Trophoblast cell (in vitro differentiated cells and primary cell): Measurements from ENCODE around the gene EXOC7.

Experiments
- DNase-seq, 2 donors: peaks; one replicate each; pipeline ENCODE4 v3.0.0-alpha.2; 2016
- H2AFZ ChIP-seq: 2 replicates; pipeline ENCODE4 v1.6.1; 2013; ENCODE audit warnings: low read length, moderate library complexity, mild to moderate bottlenecking; ENCODE audit not compliant: insufficient read depth, poor library complexity
- H2AK5ac ChIP-seq: 2 replicates; pipeline ENCODE4 v1.6.1; 2013; ENCODE audit warnings: mild to moderate bottlenecking, low read length
- H2BK120ac ChIP-seq: 2 replicates; pipeline ENCODE4 v1.6.1; 2013; ENCODE audit warnings: low read length, mild to moderate bottlenecking, moderate library complexity; ENCODE audit not compliant: insufficient read depth, poor library complexity
- H2BK12ac ChIP-seq: 2 replicates; pipeline ENCODE4 v1.6.1; 2013; ENCODE audit warnings: mild to moderate bottlenecking, low read length, moderate library complexity
- H2BK5ac ChIP-seq: 2 replicates; pipeline ENCODE4 v1.6.1; 2013; ENCODE audit warnings: low read length, low read depth, moderate library complexity, mild to moderate bottlenecking; ENCODE audit not compliant: poor library complexity
- H3K14ac ChIP-seq: 2 replicates; pipeline ENCODE4 v1.6.1; 2013; ENCODE audit warnings: mild to moderate bottlenecking, low read length
- H3K18ac ChIP-seq: 2 replicates; pipeline ENCODE4 v1.6.1; 2013; ENCODE audit warnings: mild to moderate bottlenecking, low read length
- H3K23ac ChIP-seq: 2 replicates; pipeline ENCODE4 v1.6.1; 2013; ENCODE audit warnings: low read length
- H3K27ac ChIP-seq: 2 replicates; pipeline ENCODE4 v1.5.1; 2013; ENCODE audit warnings: low read depth, mild to moderate bottlenecking, inconsistent platforms, low read length, moderate library complexity
- H3K27me3 ChIP-seq: 2 replicates; pipeline ENCODE4 v1.6.1; 2013; ENCODE audit warnings: inconsistent platforms, mild to moderate bottlenecking, low read length, moderate library complexity; ENCODE audit not compliant: insufficient read depth
- H3K36me3 ChIP-seq, 2 experiments: 1 replicate in 1 of 2; 2 replicates in 1 of 2; pipeline ENCODE4 v1.6.1; 2013; ENCODE audit warnings: low read length in 2 of 2, mild to moderate bottlenecking in 2 of 2, moderate library complexity in 1 of 2; ENCODE audit not compliant: insufficient read depth in 2 of 2, control insufficient read depth in 1 of 2
- H3K4ac ChIP-seq: 2 replicates; pipeline ENCODE4 v1.6.1; 2013; ENCODE audit warnings: low read depth, mild to moderate bottlenecking, low read length, moderate library complexity
- H3K4me1 ChIP-seq, 2 experiments: 1 replicate in 1 of 2; 2 replicates in 1 of 2; pipeline ENCODE4 v1.6.1; 2013; ENCODE audit warnings: low read length in 2 of 2, mild to moderate bottlenecking in 2 of 2, moderate library complexity in 1 of 2; ENCODE audit not compliant: insufficient read depth in 2 of 2, control insufficient read depth in 1 of 2
- H3K4me2 ChIP-seq: 2 replicates; pipeline ENCODE4 v1.6.1; 2013; ENCODE audit warnings: inconsistent platforms, mild to moderate bottlenecking, low read length, moderate library complexity
- H3K4me3 ChIP-seq: 2 replicates; pipeline ENCODE4 v1.5.1; 2013; ENCODE audit warnings: mild to moderate bottlenecking, low read depth, low read length, inconsistent platforms
- H3K79me1 ChIP-seq: one replicate; pipeline ENCODE4 v1.6.1; 2013; ENCODE audit warnings: low read length
- H3K79me2 ChIP-seq: 2 replicates; pipeline ENCODE4 v1.6.1; 2013; ENCODE audit warnings: low read length, mild to moderate bottlenecking; ENCODE audit not compliant: control insufficient read depth, insufficient read depth, poor library complexity
- H3K9ac ChIP-seq: 2 replicates; pipeline ENCODE4 v1.6.1; 2013; ENCODE audit warnings: mild to moderate bottlenecking, low read length
- H3K9me3 ChIP-seq: 2 replicates; pipeline ENCODE4 v1.6.1; 2013; ENCODE audit warnings: low read depth, mild to moderate bottlenecking, control low read depth, inconsistent platforms, low read length; ENCODE audit not compliant: insufficient read depth
- H4K12ac ChIP-seq: 2 replicates; pipeline ENCODE4 v1.6.1; 2013; ENCODE audit warnings: low read depth, mild to moderate bottlenecking, low read length, moderate library complexity
- H4K8ac ChIP-seq: 2 replicates; pipeline ENCODE4 v1.6.1; 2013; ENCODE audit warnings: low read depth, mild to moderate bottlenecking, low read length, moderate library complexity
- H4K91ac ChIP-seq: one replicate; pipeline ENCODE4 v1.6.1; 2013; ENCODE audit warnings: low read depth, mild to moderate bottlenecking, low read length, moderate library complexity
- WGBS: extraction: QIAGEN DNeasy Blood & Tissue Kit; methylation state at CpG from one replicate; pipeline ENCODE4 v1.1.7; 2013; ENCODE audit warnings: missing lambda C conversion rate; ENCODE audit not compliant: insufficient read length, insufficient coverage; ENCODE audit errors: extremely low coverage; 5-methylcytosine and 5-hydroxymethylcytosine counted together

EXOC7 gene

GRCh38 chr17:76090517-76091129, 13.0 kb downstream of the EXOC7 start:
- Histone ChIP-seq H3K4me2 (no peak overlapping the region), H3K9ac (no peak overlapping the region), H2AK5ac (no peak overlapping the region), H3K79me2 (no peaks in the 10 kb centered on the region), H4K8ac (no peak overlapping the region), H3K4me3 (no peak overlapping the region), H2BK120ac (no peak overlapping the region), H3K14ac (no peak overlapping the region), H3K4me1 (no peaks in the 10 kb centered on the region), H2AFZ (no peak overlapping the region), H4K91ac (no peak overlapping the region), H4K12ac (no peak overlapping the region), H3K27ac (no peak overlapping the region), H3K79me1 (no peaks in the 10 kb centered on the region), H2BK5ac (no peak overlapping the region), H3K9me3 (peaks cover 1% of the 10 kb centered on the region), H2BK12ac (no peak overlapping the region), H3K27me3 (no peaks in the 10 kb centered on the region), H3K36me3 (peaks cover 85 to 86% of the 10 kb centered on the region in 2 experiments), H3K23ac (no peak overlapping the region), H3K18ac (no peak overlapping the region), H3K4ac (no peak overlapping the region)
- no CpG with 5 or more reads among the region's 17 CpGs for WGBS
- DNase-seq = no peak

GRCh38 chr17:76089680-76090516, 13.7 kb downstream of the EXOC7 start:
- Histone ChIP-seq H3K9ac (no peak overlapping the region), H3K4me1 (no peaks in the 10 kb centered on the region), H3K27ac (no peak overlapping the region), H3K14ac (no peak overlapping the region), H2AFZ (no peak overlapping the region), H2BK5ac (no peak overlapping the region), H4K8ac (no peak overlapping the region), H3K79me1 (no peaks in the 10 kb centered on the region), H3K4me3 (no peak overlapping the region), H2BK12ac (no peak overlapping the region), H2AK5ac (no peak overlapping the region), H3K4me2 (no peak overlapping the region), H3K4ac (no peak overlapping the region), H4K91ac (no peak overlapping the region), H3K9me3 (peaks cover 1% of the 10 kb centered on the region), H3K18ac (no peak overlapping the region), H3K23ac (no peak overlapping the region), H3K36me3 (peaks cover 92 to 93% of the 10 kb centered on the region in 2 experiments), H3K27me3 (no peaks in the 10 kb centered on the region), H2BK120ac (no peak overlapping the region), H3K79me2 (no peaks in the 10 kb centered on the region), H4K12ac (no peak overlapping the region)
- no CpG with 5 or more reads among the region's 32 CpGs for WGBS
- DNase-seq = no peak

DNA sequence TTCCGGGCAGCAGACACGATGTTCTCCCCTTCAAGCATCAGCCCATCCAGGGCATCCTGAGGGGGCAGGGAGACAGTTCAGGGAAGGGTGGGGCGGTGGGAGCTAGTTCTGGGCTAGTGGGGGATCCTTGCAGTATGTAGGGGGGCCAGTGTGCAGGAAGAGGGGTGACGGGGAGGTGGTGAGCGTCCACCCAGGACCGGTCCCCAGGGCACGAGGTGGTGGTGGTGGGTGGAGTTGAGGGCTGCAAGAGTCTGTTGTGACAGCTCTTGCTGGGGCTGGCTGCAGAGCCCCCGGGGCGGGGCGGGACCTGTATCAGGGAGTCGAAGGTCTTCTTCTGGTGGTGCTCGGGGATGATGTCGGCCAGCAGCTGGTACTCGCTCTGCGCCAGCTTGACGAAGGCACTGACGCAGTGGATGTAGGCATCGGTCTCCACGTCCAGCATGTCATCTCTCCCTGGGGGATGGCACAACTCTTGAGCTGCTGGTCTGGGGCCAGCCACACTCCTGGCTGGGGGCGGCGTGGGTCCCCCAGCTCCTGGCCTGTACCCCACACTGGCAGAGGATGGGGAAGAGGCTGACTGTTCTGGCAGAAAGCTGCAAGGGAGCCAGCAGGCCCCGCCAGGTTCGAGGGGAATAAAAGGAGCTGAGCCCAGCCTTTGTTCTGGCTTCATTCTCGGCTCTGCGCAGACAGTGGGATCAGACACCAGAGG, 14.6 kb downstream of the EXOC7 start:
- Histone ChIP-seq H3K27me3 (no peaks in the 10 kb centered on the region), H3K9me3 (peaks cover 1% of the 10 kb centered on the region), H3K4ac (no peak overlapping the region), H3K4me3 (no peak overlapping the region), H3K27ac (no peak overlapping the region), H3K79me2 (no peaks in the 10 kb centered on the region), H4K12ac (no peak overlapping the region), H2BK120ac (no peak overlapping the region), H3K4me1 (no peaks in the 10 kb centered on the region), H3K4me2 (no peak overlapping the region), H3K14ac (no peak overlapping the region), H3K36me3 (peaks cover 94 to 96% of the 10 kb centered on the region in 2 experiments), H3K18ac (no peak overlapping the region), H4K8ac (no peak overlapping the region), H3K79me1 (no peaks in the 10 kb centered on the region), H3K9ac (no peak overlapping the region), H2BK5ac (no peak overlapping the region), H4K91ac (no peak overlapping the region), H3K23ac (no peak overlapping the region), H2BK12ac (no peak overlapping the region), H2AFZ (no peak overlapping the region), H2AK5ac (no peak overlapping the region)
- DNase-seq = no peak
- WGBS = no CpG with 5 or more reads among the region's 25 CpGs

GRCh38 chr17:76088041-76088867, 15.3 kb downstream of the EXOC7 start:
- Histone ChIP-seq H2AK5ac (no peak overlapping the region), H3K9me3 (peaks cover 1% of the 10 kb centered on the region), H3K79me1 (no peaks in the 10 kb centered on the region), H3K36me3 (peaks cover 93 to 96% of the 10 kb centered on the region in 2 experiments), H2BK12ac (no peak overlapping the region), H2BK5ac (no peak overlapping the region), H3K23ac (no peak overlapping the region), H3K4me3 (no peak overlapping the region), H3K27ac (no peak overlapping the region), H3K18ac (no peak overlapping the region), H4K12ac (no peak overlapping the region), H2BK120ac (no peak overlapping the region), H4K91ac (no peak overlapping the region), H2AFZ (no peak overlapping the region), H4K8ac (no peak overlapping the region), H3K4me1 (no peaks in the 10 kb centered on the region), H3K4me2 (no peak overlapping the region), H3K79me2 (no peaks in the 10 kb centered on the region), H3K27me3 (no peaks in the 10 kb centered on the region), H3K14ac (no peak overlapping the region), H3K9ac (no peak overlapping the region), H3K4ac (no peak overlapping the region)
- WGBS = no CpG with 5 or more reads among the region's 25 CpGs
- DNase-seq = no peak
